ENCODE results near the gene EEF1A1. TPM values are rescaled to one million over a fixed set of nuclear protein-coding genes. Genes with fewer than 3 reads are reported as not detected.

EEF1A1 gene
- total RNA-seq, 1 experiment from 2014 or later = 12,560 TPM

- Histone ChIP-seq H3K9me2 (ENCODE audit: insufficient read depth) (no peaks in the 10 kb centered on the region), H3K79me2 (ENCODE audit: insufficient read depth, low read length) (no peaks in the 10 kb centered on the region), H2AFZ (ENCODE audit: low read depth, low read length, poor library complexity, severe bottlenecking) (no peak overlapping the region), H3K9ac (ENCODE audit: low read length) (no peak overlapping the region), H3K4me3 (replicated peaks in 1 of 2; ENCODE audit: low read depth in 1 of 2, low read length in 2 of 2) (no peak overlapping the region), H3K27me3 (ENCODE audit: insufficient read depth, low read length) (no peaks in the 10 kb centered on the region), H3K27ac (ENCODE audit: low read depth, low read length) (no peak overlapping the region), H4K20me1 (ENCODE audit: insufficient read depth) (no peaks in the 10 kb centered on the region), H3K36me3 (ENCODE audit: control insufficient read depth in 1 of 2, insufficient read depth in 2 of 2, low read length in 2 of 2) (peaks cover 35 to 60% of the 10 kb centered on the region in 2 experiments), H3K9me3 (ENCODE audit: control insufficient read depth in 1 of 2, insufficient read depth in 1 of 2, low read depth in 1 of 2, low read length in 2 of 2) (no peaks in the 10 kb centered on the region), H3K4me2 (ENCODE audit: low read length) (no peak overlapping the region), H3K4me1 (ENCODE audit: control insufficient read depth in 1 of 2, insufficient read depth in 2 of 2, low read length in 2 of 2) (no peaks in the 10 kb centered on the region)
- POLR2A ChIA-PET = no interaction called here
- RAD21 ChIA-PET (ENCODE audit: low non-redundant PET in 1 of 2, low total read pairs in 2 of 2, uncharacterized antibody in 2 of 2, unreplicated experiment in 2 of 2) = no interaction called here
- BruUV-seq (replicated peaks) = no TSS peak
- TF ChIP-seq TCF7L2 (IDR thresholded peaks at IDR 0.05; ENCODE audit: borderline replicate concordance, extremely low read depth, insufficient read depth, insufficient read length) (no peak), POLR2AphosphoS5 (IDR thresholded peaks at IDR 0.05; ENCODE audit: low read depth, low read length) (no peak), SIN3A (IDR thresholded peaks at IDR 0.05; ENCODE audit: low read depth) (no peak), ATF3 (IDR thresholded peaks at IDR 0.05) (no peak), RAD21 (IDR thresholded peaks at IDR 0.05; ENCODE audit: low read depth) (no peak), EGR1 (IDR thresholded peaks at IDR 0.05; ENCODE audit: low read depth) (no peak), CEBPB (IDR thresholded peaks at IDR 0.05; ENCODE audit: low read depth) (no peak)
- intact Hi-C loops (cut with micrococcal nuclease) = no loop called here
- DNase-seq (ENCODE audit: low read depth, low spot score) (no peak), ATAC-seq (no peak)
- CTCF ChIA-PET = no interaction called here
Measured at GRCh38 chr6:73481969-73482368, 38.9 kb downstream of the EEF1A1 start.

- ATAC-seq (no peak), DNase-seq (ENCODE audit: low read depth, low spot score) (no peak)
- H3K27ac ChIP-seq (ENCODE audit: low read depth, low read length) = no peak overlapping the region
- intact Hi-C loops (cut with micrococcal nuclease) = no loop called here
- no peaks in the 10 kb centered on the region for H3K4me1 ChIP-seq (ENCODE audit: control insufficient read depth in 1 of 2, insufficient read depth in 2 of 2, low read length in 2 of 2)
- no peaks in the 10 kb centered on the region for H3K79me2 ChIP-seq (ENCODE audit: insufficient read depth, low read length)
- H4K20me1 ChIP-seq (ENCODE audit: insufficient read depth) = no peaks in the 10 kb centered on the region
- H3K4me3 ChIP-seq (replicated peaks in 1 of 2; ENCODE audit: low read depth in 1 of 2, low read length in 2 of 2) = no peak overlapping the region
- ChIA-PET CTCF (no interaction called here), POLR2A (no interaction called here), RAD21 (ENCODE audit: low non-redundant PET in 1 of 2, low total read pairs in 2 of 2, uncharacterized antibody in 2 of 2, unreplicated experiment in 2 of 2) (no interaction called here)
- no peaks in the 10 kb centered on the region for H3K27me3 ChIP-seq (ENCODE audit: insufficient read depth, low read length)
- no peak overlapping the region for H3K9ac ChIP-seq (ENCODE audit: low read length)
- no peak overlapping the region for H3K4me2 ChIP-seq (ENCODE audit: low read length)
- H3K9me3 ChIP-seq (ENCODE audit: control insufficient read depth in 1 of 2, insufficient read depth in 1 of 2, low read depth in 1 of 2, low read length in 2 of 2) = no peaks in the 10 kb centered on the region
- no peak overlapping the region for H2AFZ ChIP-seq (ENCODE audit: low read depth, low read length, poor library complexity, severe bottlenecking)
- BruUV-seq (replicated peaks) = no TSS peak
- H3K9me2 ChIP-seq (ENCODE audit: insufficient read depth) = no peaks in the 10 kb centered on the region
- H3K36me3 ChIP-seq (ENCODE audit: control insufficient read depth in 1 of 2, insufficient read depth in 2 of 2, low read length in 2 of 2) = peaks cover 33 to 43% of the 10 kb centered on the region in 2 experiments; a peak in 3 of 4 replicates
- TF ChIP-seq CEBPB (IDR thresholded peaks at IDR 0.05; ENCODE audit: low read depth) = no peak
- no peak for TF ChIP-seq SRF (IDR thresholded peaks at IDR 0.05; ENCODE audit: low read depth)
- no peak for TF ChIP-seq POLR2AphosphoS5 (IDR thresholded peaks at IDR 0.05; ENCODE audit: low read depth, low read length)
- no peak for TF ChIP-seq ZFX (IDR thresholded peaks at IDR 0.05)
- no peak for TF ChIP-seq CBX3 (IDR thresholded peaks at IDR 0.05; ENCODE audit: low read depth)
- no peak for TF ChIP-seq SIN3A (IDR thresholded peaks at IDR 0.05; ENCODE audit: low read depth)
Measured at GRCh38 chr6:73477407-73477806, 43.4 kb downstream of the EEF1A1 start.
